Activated T-helper 9 cell treated with anti-CD3 and anti-CD28 coated beads, Interleukin-2, amount 50 U/mL, for 16 hours (primary cell): ENCODE data around the gene NKTR.

Source experiments
- DNase-seq: peaks from one replicate; pipeline ENCODE4 v3.0.0-alpha.2; 2020; ENCODE audit warnings: low read depth

Gene NKTR

DNA sequence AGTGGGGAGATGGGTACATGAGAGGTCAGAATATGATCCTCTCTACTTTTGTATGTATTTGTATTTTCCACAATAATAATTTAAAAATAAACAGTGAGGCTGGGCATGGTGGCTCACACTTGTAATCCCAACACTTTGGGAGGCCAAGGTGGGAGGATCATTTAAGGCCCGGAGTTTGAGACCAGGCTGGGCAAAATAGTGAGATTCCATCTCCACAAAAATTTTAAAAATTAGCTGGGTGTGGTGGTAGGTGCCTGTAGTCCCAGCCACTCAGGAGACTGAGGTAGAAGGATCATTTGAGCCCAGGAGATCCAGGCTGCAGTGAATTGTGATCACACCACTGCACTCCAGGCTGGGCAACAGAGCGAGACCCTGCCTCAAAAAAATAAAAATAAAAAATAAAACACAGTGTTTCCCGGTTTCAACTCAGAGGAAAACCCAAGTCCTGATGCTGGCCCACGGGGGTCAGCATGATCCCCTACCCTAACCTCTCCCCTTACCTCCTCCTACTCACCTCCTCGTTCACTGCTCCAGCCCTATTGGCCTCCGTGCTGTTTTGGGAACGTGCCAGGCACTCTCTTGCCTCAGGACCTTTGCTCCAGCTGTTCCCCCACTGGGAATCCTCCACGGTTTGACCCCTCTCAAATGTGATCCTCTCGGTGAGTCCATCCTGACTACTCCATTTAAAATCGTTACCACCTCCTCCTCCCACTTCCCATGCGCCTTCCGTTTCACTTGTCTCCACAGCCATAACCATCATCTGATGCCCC lies 82.0 kb downstream of the NKTR start:
- no peak for DNase-seq

DNA sequence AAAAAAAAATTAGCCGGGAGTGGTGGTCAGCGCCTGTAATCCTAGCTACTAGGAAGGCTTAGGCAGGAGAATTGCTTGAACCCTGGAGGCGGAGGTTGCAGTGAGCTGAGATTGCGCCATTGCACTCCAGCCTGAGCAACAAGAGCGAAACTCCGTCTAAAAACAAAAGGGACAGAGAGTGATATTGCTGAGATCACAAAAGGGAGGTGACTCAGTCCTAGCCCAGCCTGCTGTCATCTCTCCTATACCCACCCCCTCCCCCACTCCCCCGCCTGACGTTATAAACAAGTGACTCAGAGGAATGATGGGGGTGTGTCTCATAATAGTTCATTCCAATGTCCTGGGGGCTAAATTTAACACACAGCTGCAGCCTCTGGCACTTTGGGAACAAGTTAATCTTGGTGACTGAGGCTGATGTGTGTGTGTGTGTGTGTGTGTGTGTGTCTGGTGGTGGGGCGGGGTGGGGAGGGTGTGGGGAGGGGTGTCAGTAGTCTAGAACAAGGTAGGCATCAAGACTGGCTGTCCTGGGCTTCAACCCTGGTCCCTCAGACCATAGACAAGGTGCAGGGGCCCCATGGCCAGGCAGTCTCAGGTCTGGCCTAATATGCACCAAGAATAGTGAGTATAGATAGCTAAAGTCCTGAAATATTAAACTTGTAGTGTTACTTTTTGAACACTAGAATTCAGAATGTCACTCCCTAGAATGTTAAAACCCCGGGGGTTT lies 83.6 kb downstream of the NKTR start:
- peak; percentile 24 for DNase-seq

DNA sequence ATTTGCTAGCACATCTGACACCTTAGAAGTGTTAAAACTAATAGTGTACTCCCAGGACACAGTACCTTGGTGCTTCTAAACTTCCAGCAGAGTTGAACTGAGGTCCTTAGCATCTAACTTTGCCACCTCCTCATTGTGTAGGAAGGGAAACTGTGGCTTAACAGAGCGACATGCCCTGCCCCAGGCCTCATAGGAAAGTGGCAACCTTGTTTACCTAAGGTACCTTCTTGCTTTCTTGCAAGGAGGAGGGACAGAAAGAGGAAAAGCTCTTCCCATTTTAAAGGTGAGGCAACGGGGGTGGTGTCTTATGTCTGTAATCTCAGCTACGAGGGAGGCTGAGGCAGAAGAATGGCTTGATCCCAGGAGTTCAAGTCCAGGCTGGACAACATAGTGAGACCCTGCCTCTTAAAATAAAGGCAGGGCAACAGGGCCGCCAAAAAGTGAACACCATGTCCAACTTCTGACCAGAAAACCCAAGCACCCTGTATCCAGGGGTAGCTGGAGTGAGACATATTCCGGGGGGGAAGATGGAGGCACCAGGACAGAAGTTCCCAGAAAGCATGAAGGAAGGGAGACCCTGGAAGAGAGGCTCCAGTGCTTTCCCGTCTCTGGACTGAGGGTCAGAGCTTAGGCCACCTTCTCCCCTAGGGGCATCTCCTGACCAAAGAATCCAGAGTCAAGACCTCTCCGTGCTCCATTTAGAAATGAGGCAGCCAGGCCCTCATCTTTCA lies 84.3 kb downstream of the NKTR start:
- DNase-seq: no peak

DNA sequence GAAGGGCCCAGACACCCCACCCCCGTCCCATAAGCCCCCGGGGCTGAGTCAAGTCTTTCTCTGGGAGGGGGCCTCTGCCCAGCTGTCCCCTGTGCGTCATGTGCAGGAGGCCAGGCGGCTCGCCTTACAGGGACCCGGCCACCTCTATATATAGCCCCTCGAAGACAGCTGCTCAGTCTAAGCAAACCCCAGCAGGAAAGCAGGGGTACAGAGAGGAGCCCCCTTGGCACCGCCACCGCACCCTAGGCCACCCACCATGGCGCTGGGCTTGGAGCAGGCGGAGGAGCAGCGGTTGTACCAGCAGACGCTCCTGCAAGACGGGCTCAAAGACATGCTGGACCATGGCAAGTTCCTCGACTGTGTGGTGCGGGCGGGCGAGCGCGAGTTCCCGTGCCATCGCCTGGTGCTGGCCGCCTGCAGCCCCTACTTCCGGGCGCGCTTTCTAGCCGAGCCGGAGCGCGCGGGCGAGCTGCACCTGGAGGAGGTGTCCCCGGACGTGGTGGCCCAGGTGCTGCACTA lies 84.9 kb downstream of the NKTR start, which contains the start of gene KLHL40:
KLHL40 (plus strand) TSS at position 175 of the 519 bp plus-strand sequence; CDS start at position 257, 82 bp downstream.
- DNase-seq: no peak

DNA sequence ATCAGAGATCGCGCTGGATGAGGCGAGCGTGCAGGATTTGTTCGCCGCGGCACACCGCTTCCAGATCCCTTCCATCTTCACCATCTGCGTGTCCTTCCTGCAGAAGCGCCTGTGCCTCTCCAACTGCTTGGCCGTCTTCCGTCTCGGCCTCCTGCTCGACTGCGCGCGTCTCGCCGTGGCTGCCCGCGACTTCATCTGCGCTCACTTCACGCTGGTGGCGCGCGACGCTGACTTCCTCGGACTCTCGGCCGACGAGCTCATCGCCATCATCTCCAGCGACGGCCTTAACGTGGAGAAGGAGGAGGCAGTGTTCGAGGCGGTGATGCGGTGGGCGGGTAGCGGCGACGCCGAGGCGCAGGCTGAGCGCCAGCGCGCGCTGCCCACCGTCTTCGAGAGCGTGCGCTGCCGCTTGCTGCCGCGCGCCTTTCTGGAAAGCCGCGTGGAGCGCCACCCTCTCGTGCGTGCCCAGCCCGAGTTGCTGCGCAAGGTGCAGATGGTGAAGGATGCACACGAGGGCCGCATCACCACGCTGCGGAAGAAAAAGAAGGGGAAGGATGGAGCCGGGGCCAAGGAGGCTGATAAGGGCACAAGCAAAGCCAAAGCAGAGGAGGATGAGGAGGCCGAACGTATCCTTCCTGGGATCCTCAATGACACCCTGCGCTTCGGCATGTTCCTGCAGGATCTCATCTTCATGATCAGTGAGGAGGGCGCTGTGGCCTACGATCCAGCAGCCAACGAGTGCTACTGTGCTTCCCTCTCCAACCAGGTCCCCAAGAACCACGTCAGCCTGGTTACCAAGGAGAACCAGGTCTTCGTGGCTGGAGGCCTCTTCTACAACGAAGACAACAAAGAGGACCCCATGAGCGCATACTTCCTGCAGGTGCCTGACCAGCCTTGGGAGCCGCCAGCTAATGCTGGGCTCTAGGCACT lies 85.7 kb downstream of the NKTR start:
- no peak for DNase-seq

DNA sequence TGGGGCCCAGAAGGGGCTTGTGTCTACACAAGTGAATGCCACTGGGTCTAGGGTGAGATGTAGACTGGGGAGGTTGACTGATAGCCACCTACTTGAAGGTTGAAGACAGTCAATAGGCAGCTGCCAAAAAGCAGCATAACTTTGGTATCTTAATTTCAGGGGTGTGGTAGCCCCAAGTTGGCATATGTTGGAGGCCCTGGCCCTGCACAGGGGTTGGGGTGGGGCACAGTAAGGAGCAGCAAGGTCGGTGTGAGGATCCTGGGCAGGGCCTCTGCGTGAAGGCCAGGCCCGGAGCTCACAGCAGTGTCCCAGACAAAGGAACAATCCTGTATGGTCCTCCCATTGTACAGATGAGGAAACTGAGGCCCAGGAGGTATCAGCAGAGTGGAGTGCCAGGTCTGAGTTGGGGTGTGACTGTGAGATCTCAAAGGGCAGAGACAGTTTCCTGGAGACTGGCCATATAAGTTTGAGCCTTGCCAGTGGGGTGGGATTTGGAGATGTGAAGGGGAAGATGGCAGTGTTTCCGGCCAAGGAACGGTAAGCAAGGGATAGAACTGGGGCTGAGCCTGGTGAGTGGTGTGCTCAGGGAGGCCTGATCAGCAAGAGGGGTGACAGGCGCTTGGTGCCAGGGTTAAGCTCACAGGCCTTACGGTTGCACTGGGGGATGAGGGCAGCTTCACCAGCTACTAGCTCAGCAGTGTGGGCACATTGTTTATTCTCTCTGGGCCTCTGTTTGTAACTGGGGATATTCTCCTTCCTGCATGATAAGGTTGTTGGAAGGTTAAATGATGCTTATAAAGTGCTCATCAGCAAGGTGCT lies 86.6 kb downstream of the NKTR start:
- DNase-seq: no peak

DNA sequence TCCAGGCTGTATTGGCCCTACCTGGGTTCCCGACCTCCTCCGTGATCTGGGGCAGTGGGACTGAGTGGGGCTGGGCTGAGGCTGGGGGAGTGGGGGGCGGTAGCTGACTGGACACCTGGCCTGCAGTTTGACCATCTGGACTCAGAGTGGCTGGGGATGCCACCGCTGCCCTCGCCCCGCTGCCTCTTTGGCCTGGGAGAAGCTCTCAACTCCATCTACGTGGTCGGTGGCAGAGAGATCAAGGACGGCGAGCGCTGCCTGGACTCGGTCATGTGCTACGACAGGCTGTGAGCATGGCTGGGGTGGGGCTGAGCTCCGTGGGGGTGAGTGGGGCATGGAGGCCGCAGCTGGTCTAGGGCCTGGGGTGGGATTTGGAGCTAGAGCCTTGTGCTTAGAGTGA lies 87.5 kb downstream of the NKTR start:
- no peak for DNase-seq

DNA sequence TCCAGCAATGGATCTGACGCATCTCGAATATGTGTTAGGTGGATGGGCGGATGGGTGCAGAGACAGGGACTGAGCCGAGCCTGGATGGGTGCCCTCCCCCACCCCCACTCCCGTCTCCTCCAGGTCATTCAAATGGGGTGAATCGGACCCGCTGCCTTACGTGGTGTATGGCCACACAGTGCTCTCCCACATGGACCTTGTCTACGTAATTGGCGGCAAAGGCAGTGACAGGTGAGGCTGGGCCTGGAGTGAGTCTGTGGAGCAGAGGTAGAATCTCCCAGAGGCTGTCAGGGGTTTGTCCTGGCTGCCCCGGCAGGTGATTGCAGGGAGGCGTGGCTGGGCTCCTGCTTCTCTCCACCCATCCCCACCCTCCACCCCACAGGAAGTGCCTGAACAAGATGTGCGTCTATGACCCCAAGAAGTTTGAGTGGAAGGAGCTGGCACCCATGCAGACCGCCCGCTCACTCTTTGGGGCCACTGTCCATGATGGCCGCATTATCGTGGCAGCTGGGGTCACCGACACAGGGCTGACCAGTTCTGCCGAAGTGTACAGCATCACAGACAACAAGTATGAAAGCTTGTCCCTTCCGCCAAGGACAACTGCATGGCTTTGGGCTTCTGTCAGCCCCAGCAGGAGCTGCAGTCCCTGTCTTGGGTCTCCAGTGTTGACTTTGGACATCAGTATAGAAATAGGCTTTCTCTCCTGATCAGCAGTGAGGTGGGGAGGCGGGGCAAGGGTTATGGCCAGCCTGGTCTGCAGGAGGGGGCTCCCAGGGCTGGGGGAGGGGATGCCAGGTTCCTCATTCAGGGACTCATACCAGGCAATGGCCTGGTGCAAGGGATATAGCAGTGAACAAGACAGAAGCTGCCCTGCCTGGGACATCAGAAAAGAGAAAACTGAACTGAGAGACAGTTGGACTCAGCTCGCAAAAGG lies 88.3 kb downstream of the NKTR start:
- DNase-seq: no peak

DNA sequence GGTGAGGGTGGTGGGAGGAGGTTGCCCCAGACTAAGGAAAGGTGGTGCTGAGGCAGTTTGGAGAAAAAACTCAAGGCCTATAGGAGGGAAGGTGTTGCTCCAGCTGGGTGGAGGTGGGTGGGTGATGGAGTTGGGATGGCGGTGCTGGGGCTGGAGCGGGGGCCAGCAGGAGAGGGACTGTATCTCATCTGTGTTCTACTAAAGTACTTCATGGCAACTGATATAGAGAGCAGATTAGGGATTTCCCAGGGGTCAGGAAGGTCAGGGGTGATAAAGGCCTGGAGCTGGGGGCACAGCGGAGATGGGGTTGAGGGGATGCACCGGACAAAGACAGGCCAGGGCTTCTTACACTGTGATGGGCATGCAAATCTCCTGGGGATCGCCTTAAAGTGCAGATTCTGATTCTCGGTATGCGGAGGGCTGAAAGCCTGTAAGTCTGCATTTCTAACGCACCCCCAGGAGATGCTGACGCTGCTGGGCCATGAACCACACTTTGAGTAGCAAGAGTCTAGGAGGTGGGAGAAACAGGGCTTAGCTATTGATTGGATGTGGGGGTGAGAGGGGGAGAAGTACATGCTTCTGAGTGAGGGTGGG lies 89.0 kb downstream of the NKTR start:
- no peak for DNase-seq

DNA sequence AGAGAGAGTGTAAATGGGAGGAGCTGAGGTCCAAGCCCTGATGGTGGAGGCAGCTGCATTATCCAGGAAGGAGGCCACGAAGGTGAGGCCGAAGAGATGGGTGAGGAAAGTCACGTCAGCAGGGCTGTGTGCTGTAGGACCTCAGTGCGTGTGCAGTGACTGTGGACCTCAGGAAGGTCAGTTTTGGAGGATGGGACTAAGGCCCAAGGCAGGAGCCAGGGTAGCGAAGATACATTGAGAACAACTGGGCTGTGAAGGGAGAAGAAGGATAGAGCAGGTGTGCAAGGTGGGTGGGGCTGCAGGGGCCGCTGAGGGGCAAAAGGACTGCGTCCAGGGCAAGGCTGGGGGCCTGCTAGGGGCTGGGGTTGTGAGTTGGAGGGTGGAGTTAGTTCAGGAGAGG lies 89.7 kb downstream of the NKTR start:
- DNase-seq: no peak

DNA sequence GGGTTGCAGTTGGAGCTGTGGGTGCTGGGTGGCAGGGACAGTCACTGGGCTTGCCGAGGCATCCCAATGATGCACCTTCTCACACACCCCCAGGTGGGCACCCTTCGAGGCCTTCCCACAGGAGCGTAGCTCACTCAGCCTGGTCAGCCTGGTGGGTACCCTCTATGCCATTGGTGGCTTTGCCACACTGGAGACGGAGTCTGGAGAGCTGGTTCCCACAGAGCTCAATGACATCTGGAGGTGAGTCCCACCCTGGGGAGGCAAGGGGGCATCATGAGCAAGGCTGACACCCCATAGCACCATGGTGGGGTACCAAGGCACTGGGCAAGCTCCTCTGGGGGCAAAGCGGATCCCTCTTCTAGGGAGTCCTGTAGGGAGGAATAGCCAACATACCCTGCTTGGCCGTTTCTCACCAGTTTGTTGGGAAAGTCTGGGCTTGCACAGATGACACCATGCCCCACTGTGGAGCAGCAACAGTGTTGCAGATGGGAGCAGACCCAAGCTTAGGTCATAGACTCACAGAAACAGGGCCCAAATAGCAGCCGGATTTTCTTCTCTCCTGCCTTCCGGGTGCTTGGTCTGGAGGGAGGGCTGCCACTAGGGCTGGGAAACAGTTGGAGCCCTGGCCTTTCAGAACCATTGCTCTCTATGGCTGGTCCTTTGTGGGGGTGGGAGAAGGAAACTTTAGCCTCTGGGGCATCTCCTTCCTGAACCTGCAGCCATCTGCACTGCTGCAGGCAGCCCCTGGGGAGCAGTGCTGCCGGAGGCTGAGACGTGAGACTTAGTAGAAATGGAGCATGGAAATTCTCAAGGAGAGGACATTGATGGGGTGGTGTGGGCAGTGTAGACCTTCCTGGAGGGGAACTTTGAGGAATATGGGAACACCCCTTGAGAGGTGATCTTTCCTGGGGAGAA lies 90.5 kb downstream of the NKTR start:
- DNase-seq: no peak

DNA sequence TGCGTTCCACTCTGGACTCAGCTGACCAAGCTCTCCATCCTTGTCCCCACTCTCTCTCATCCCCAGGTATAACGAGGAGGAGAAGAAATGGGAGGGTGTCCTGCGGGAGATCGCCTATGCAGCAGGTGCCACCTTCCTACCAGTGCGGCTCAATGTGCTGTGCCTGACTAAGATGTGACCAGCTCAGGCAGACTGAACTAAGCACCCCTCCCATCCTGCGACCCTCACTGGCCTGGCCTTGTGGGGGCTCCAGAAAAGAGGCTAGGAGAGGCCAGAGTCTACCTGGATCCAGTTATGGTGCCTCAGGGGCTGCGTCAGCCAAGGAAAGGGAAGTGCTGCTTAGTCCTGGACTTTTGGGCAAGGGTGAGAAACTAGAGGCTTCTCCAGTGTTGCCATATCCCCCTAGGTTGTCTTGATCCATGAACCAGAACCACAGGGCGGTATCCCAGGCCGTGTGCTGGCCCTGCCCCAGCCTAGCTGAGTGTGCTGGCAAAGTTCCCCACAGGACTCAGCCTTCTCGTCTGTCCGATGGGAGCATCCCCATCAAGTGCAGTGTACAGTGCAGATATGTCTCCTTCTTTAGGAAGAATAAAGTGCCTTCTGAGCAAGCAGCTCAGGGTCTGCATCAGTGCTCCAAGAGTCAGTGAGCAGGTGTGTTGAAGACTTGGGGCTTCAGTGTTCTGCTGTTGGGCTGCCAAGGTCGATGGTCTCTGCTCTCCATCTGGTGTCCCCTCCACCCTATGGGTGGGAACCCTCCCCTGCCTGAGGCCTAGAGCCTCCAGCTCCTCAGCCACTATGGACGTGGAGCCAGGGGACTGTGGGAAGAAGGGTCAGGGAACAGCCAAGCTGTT lies 91.6 kb downstream of the NKTR start:
- DNase-seq: no peak

DNA sequence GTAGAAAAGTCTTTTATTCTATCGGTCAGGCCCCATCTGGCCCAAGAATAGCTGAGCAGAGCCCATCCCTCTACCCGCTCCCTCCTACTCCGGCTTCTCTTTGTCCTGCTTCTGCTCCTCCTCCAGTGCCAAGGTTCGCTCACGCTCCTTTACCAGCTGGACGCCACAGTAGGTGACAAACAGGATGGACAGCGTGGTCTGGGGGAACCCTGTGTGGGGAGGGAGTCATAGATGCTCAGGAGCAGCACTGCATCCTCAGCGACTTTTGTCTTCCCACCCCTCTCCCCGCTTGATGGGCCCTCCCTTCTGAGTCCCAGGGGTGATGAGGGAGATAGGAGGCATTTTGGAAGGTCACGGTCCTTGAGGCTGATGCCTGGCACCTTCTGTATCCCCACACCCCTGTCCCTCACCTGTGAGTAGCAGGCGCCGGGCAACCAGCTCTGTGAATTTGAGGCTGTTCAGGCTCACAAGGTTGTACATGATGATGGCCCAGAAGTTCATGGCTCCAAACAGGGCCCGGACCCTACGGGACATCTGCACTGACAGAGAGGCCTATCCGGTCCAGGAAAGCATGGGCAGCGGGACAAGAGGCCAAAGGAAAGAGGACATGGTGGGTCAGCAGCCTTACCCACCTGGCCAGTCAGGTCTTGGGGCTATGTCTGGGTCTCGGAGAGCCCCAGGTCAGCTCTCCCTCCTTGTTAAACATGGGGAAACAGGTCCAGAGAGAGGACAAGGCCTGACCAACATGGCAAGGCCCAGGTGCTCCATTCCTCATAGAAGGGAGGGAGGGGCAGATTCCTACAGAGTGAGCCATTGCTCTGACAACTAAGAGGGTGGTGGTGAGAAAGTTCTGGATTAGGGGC lies 92.4 kb downstream of the NKTR start:
- no peak for DNase-seq

DNA sequence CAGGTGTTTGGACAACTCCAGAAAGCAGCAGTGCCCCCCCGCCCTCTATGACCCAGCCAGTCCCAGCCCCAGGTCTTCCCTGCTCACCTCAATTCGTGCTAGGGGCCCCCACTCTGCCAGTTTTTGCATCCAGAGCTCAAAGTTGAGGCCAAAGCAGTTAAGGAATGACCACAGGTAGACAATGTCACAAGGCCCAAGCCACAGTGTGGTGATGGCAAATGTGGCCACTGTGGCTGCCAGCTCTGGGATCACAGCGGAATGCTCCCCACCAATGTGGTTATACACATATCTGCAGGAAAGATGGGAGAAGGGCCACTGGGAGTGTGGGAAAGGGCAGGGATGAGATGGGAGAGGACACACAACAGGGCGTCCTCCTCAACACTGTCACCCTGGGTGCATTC lies 93.0 kb downstream of the NKTR start:
- DNase-seq: no peak

DNA sequence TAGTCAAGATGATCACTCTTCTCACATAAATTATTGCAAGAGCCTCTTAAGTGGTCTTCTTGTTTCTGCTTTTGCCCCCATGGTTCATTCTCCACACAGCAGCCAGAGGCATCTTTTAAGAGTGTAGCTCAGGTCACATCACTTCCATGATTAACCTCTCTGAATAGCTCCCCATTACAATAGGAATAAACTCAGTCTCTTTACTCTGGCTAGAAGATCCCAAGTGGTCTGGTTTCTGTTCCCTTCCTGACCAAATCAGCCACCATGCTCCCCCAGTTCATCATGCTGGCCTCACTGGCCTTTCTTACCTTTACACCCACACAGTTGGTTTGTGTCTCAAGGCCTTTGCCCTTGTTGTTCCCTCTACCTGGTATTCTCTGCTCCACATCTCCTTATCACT lies 93.9 kb downstream of the NKTR start:
- no peak for DNase-seq
